HepG2 (cell line): Measurements from ENCODE around the gene VAV2. TPM values are rescaled to one million over a fixed set of nuclear protein-coding genes. Genes with fewer than 3 reads are reported as not detected.

Experiments
- KDM2A ChIP-seq: sonication (generic); formaldehyde crosslinking; IDR thresholded peaks from 2 replicates; pipeline ENCODE4 v1.4.0; 2020; ENCODE audit warnings: low read depth, missing genetic modification reagents, borderline replicate concordance
- TCF12 ChIP-seq, 2 experiments: fragments of 450-650 bp in 1 of 2; sonication (generic) in 1 of 2; formaldehyde crosslinking in 1 of 2; IDR thresholded peaks; 2 replicates each; pipeline versions ENCODE4 v1.6.1 to v1.8.0; 2017 to 2022; ENCODE audit warnings: antibody characterized with exemption in 1 of 2, mild to moderate bottlenecking in 1 of 2, missing genetic modification reagents in 1 of 2, moderate library complexity in 1 of 2
- ZBTB46 ChIP-seq: sonication (generic); formaldehyde crosslinking; IDR thresholded peaks from 2 replicates; pipeline ENCODE4 v1.4.0; 2020; ENCODE audit warnings: mild to moderate bottlenecking, missing genetic modification reagents, borderline replicate concordance
- ZNF124 ChIP-seq: sonication (generic); formaldehyde crosslinking; IDR thresholded peaks from 2 replicates; pipeline ENCODE4 v1.4.0; 2020; ENCODE audit warnings: missing genetic modification reagents
- ZNF503 ChIP-seq: sonication (generic); formaldehyde crosslinking; IDR thresholded peaks from 2 replicates; pipeline ENCODE4 v1.4.0; 2020; ENCODE audit warnings: missing genetic modification reagents
- ZSCAN29 ChIP-seq: sonication (generic); formaldehyde crosslinking; conservative IDR thresholded peaks from 2 replicates; pipeline ENCODE4 v1.4.0; 2020; ENCODE audit warnings: mild to moderate bottlenecking, missing genetic modification reagents
- polyA plus RNA-seq, 8 experiments: library from polyadenylated mRNA; depleted of rRNA in 3 of 8; stranded (reverse) in 7 of 8; unstranded in 1 of 8; fragments of >200 nt; fragmentation: Illumina TruSeq in 4 of 8; extraction: Trizol in 4 of 8; gene quantifications; 2 replicates each; pipeline versions ENCODE4 v1.2.1 to v1.2.3, GENCODE V29; 2011 to 2016; ENCODE audit warnings: low read depth in 4 of 8, missing spikeins in 1 of 8, mixed read lengths in 1 of 8; ENCODE audit not compliant: insufficient read depth in 1 of 8
- total RNA-seq, 5 experiments: library from RNA; depleted of rRNA; stranded (reverse); fragments of >200 nt; fragmentation: Illumina TruSeq; extraction: Trizol; gene quantifications; 2 replicates each; pipeline ENCODE4 v1.2.3, GENCODE V29; 2016; ENCODE audit warnings: low read depth in 1 of 5
- TF ChIP-seq, protein P1 (sequence below): sonication (generic); formaldehyde crosslinking; IDR thresholded peaks from 2 replicates; pipeline ENCODE4 v1.5.0; 2020; ENCODE audit warnings: mild to moderate bottlenecking, missing genetic modification reagents, borderline replicate concordance
- TF ChIP-seq, protein P2 (sequence below): sonication (generic); formaldehyde crosslinking; conservative IDR thresholded peaks from 2 replicates; pipeline ENCODE4 v1.8.0; 2022; ENCODE audit warnings: mild to moderate bottlenecking, moderate library complexity, missing genetic modification reagents

The VAV2 gene
- total and polyA plus RNA-seq, 2 of the 13 experiments (the other 11 are each of a cell fraction or from before 2014, with no cell fraction given) = 22.5 to 22.9 TPM

DNA sequence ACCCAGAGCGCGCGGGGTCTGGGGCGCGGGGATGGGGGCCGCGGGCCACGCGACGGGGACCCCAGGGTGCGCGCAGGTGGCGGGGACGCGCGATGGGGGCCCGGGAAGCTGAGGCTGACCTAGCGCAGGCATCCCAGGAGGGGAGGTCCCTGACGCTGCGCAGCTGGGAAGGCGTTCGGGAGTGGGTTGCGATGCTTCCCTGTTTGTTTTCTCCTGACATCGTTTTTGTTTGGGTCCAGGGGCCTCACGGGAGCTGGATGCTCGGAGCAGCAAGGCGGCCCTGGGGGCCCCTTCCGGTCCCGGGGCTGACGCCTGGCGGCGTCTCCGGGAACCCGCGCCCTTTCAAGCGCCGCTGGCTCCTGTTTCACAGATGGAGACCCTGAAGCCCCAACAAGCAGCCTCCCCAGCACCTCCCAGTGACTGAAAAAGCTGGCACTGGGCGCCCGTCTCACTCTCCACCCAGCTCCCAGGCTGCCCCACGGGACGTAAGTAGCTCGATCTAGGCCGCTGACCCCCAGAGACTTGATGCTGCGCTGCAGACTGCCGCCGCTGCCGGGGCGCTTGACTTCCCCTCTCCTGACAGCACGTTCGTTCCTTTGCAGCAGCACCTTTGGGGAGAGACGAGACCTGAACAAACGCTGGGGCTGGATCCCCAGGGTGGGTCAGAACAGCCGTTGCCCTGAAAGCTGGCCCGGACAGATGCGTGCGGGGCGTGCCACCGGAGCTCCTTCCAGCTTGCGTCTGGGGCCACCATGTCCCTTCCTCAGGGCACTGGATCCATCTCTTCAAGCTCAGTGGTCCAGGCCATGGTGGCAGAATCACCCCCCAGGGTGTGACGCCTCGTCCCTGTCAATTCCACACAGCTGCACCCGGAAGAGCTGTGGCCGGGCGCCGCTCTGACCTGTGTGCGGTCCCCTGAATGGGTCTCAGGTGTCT is 33.8 kb upstream of the VAV2 start (continued):
- TF ChIP-seq, protein P1, sequence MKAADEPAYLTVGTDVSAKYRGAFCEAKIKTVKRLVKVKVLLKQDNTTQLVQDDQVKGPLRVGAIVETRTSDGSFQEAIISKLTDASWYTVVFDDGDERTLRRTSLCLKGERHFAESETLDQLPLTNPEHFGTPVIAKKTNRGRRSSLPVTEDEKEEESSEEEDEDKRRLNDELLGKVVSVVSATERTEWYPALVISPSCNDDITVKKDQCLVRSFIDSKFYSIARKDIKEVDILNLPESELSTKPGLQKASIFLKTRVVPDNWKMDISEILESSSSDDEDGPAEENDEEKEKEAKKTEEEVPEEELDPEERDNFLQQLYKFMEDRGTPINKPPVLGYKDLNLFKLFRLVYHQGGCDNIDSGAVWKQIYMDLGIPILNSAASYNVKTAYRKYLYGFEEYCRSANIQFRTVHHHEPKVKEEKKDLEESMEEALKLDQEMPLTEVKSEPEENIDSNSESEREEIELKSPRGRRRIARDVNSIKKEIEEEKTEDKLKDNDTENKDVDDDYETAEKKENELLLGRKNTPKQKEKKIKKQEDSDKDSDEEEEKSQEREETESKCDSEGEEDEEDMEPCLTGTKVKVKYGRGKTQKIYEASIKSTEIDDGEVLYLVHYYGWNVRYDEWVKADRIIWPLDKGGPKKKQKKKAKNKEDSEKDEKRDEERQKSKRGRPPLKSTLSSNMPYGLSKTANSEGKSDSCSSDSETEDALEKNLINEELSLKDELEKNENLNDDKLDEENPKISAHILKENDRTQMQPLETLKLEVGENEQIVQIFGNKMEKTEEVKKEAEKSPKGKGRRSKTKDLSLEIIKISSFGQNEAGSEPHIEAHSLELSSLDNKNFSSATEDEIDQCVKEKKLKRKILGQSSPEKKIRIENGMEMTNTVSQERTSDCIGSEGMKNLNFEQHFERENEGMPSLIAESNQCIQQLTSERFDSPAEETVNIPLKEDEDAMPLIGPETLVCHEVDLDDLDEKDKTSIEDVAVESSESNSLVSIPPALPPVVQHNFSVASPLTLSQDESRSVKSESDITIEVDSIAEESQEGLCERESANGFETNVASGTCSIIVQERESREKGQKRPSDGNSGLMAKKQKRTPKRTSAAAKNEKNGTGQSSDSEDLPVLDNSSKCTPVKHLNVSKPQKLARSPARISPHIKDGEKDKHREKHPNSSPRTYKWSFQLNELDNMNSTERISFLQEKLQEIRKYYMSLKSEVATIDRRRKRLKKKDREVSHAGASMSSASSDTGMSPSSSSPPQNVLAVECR (CRISPR knock-in tag) = peak; percentile 50
- TF ChIP-seq KDM2A (peak; percentile 46), ZNF503 (CRISPR knock-in tag) (0 out of 2 replicates have a peak, but pooled peaks have one; percentile 24), ZNF124 (no peak), ZSCAN29 (CRISPR knock-in tag) (peak; percentile 35; the same call in 1 of the 2 replicates), ZBTB46 (0 out of 2 replicates have a peak, but pooled peaks have one; percentile 40), TCF12 (IDR thresholded peaks at IDR 0.05) (no peak), TCF12 (CRISPR knock-in tag; IDR thresholded peaks at IDR 0.05) (0 out of 2 replicates have a peak, but pooled peaks have one; percentile 29)
- TF ChIP-seq, protein P2, sequence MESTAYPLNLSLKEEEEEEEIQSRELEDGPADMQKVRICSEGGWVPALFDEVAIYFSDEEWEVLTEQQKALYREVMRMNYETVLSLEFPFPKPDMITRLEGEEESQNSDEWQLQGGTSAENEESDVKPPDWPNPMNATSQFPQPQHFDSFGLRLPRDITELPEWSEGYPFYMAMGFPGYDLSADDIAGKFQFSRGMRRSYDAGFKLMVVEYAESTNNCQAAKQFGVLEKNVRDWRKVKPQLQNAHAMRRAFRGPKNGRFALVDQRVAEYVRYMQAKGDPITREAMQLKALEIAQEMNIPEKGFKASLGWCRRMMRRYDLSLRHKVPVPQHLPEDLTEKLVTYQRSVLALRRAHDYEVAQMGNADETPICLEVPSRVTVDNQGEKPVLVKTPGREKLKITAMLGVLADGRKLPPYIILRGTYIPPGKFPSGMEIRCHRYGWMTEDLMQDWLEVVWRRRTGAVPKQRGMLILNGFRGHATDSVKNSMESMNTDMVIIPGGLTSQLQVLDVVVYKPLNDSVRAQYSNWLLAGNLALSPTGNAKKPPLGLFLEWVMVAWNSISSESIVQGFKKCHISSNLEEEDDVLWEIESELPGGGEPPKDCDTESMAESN (CRISPR knock-in tag) = 0 out of 2 replicates have a peak, but pooled peaks have one; percentile 13
